Panc1 (cell line): ENCODE data around the gene EXOC7. TPM values are rescaled to one million over a fixed set of nuclear protein-coding genes. Genes with fewer than 3 reads are reported as not detected.

ENCODE experiments used
- ATAC-seq: fragments of 200-7000 bp; cut with Tn5 transposase; 2 replicates; pipeline ENCODE4 v1.9.1; 2020; ENCODE audit warnings: mild to moderate bottlenecking, moderate library complexity
- BruUV-seq: library from RNA; stranded (reverse); fragments of 400-500 nt; replicated peaks from 2 replicates; lab custom pipeline; 2021; lab: Mats Ljungman, UMichigan
- CTCF ChIA-PET: fragments of 300-600 bp; sonication (Branson Sonifier 250); formaldehyde crosslinking; loops from one replicate; lab custom pipeline; 2022; ENCODE audit warnings: antibody characterized with exemption; lab: Charles Lee
- POLR2A ChIA-PET: fragments of 300-600 bp; sonication (Branson Sonifier 250); formaldehyde crosslinking; loops from one replicate; lab custom pipeline; 2022; ENCODE audit warnings: antibody characterized with exemption; lab: Charles Lee
- DNase-seq: peaks from one replicate; pipeline ENCODE4 v3.0.0-alpha.2; 2010; ENCODE audit warnings: low read depth, low spot score
- H3K27ac ChIP-seq: 2 replicates; pipeline ENCODE4 v1.5.1; 2011; ENCODE audit warnings: mild to moderate bottlenecking, low read length, inconsistent platforms
- H3K27me3 ChIP-seq: fragments of 200-500 bp; sonication (Bioruptor generic); 2 replicates; pipeline ENCODE4 v1.6.0; 2014; ENCODE audit warnings: low read length, inconsistent platforms; ENCODE audit not compliant: control insufficient read depth, insufficient read depth
- H3K36me3 ChIP-seq: fragments of 200-500 bp; sonication (Bioruptor generic); 2 replicates; pipeline ENCODE4 v1.5.1; 2014; ENCODE audit warnings: inconsistent platforms, mild to moderate bottlenecking, low read length, moderate library complexity; ENCODE audit not compliant: control insufficient read depth, insufficient read depth
- H3K4me1 ChIP-seq: 2 replicates; pipeline ENCODE4 v1.5.1; 2011; ENCODE audit warnings: inconsistent platforms, mild to moderate bottlenecking, low read length, moderate library complexity; ENCODE audit not compliant: control insufficient read depth, insufficient read depth
- H3K4me3 ChIP-seq, 2 experiments: 2 replicates each; pipeline ENCODE4 v1.5.1; 2011 to 2012; ENCODE audit warnings: low read depth in 2 of 2, low read length in 2 of 2, mild to moderate bottlenecking in 2 of 2, inconsistent platforms in 1 of 2, moderate library complexity in 1 of 2
- H3K9me3 ChIP-seq: fragments of 200-500 bp; sonication (Bioruptor generic); 2 replicates; pipeline ENCODE4 v1.5.1; 2014; ENCODE audit warnings: low read depth, mild to moderate bottlenecking, inconsistent platforms, low read length, moderate library complexity; ENCODE audit not compliant: control insufficient read depth, insufficient read depth
- POLR2AphosphoS5 ChIP-seq: IDR thresholded peaks from 2 replicates; pipeline ENCODE4 v1.6.1; 2012; ENCODE audit warnings: mild to moderate bottlenecking, low read depth, low read length, moderate library complexity
- REST ChIP-seq, 2 experiments: IDR thresholded peaks; 2 replicates each; pipeline ENCODE4 v1.6.1; 2011 to 2012; ENCODE audit warnings: low read depth in 2 of 2, control low read depth in 1 of 2, low read length in 1 of 2, mild to moderate bottlenecking in 1 of 2, moderate library complexity in 1 of 2; ENCODE audit not compliant: insufficient read depth in 1 of 2
- SIN3A ChIP-seq: IDR thresholded peaks from 2 replicates; pipeline ENCODE4 v1.6.1; 2012; ENCODE audit warnings: low read depth, mild to moderate bottlenecking, low read length, moderate library complexity, borderline replicate concordance; ENCODE audit not compliant: insufficient read depth
- TCF7L2 ChIP-seq: IDR thresholded peaks from 2 replicates; pipeline ENCODE4 v1.6.1; 2011; ENCODE audit warnings: mild to moderate bottlenecking, low read depth, low read length, inconsistent platforms
- in situ Hi-C: cut with HindIII; loops from 2 replicates; pipeline ENCODE4 v1.10.0; 2016; ENCODE audit warnings: low sequenced_read_pairs, low pct_unique_long_range_greater_than_20kb
- intact Hi-C: fragments of 100-400 bp; cut with micrococcal nuclease; formaldehyde crosslinking; loops from one replicate; pipeline ENCODE4 v1.10.0; 2022; ENCODE audit not compliant: unreplicated experiment
- total RNA-seq: library from RNA; stranded (reverse); gene quantifications from one replicate; pipeline ENCODE4 v1.2.1, GENCODE V29; 2021; ENCODE audit not compliant: unreplicated experiment
- TF ChIP-seq, protein P1 (sequence below): fragments of 450-650 bp; IDR thresholded peaks from 2 replicates; pipeline ENCODE4 v1.5.1; 2017; ENCODE audit warnings: mild to moderate bottlenecking

The EXOC7 gene
- total RNA-seq, 1 experiment from 2014 or later: 190 TPM

DNA sequence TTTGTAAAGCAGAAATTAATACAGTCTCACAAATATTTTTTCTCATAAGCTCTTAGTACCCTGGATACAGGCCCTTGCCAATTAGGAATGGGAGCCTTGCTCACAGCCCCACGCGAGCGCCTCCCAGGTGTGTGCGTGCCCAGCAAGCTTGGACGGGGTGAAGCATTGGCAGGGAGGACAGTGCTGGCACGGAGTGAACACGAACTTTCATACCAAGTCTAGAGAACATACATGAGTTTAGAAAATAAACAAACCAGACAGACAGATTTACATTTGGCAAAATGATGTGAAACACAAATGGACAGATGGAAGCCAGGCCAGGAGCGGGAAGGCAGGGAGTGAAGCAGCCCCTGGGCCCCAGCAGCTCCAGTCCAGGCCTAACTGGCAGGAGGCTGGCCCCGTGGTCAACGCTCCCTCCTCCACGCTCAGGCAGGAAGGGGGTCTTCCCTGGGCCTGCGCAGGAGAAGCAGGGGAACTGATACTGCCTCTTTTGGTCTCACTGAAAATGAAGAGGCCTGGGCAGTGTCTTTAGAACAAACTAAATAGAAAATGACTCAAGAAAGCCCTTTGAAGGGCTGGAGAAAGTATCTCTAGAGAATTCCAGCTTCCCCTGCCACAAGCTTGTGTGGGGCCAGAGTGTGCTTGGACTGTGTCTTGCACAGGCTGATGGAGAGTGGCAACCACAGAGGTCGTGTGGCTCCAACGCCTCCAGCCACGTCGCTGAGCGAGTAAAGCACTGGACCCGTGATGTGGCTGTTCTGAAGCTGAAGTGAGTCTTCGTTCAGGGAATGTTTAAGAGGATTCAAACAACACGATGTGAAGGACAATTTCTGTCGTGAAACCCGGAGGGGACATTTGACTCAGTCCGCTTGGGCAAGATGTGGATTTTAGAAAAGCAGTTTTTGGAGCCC lies 47.4 kb upstream of the EXOC7 start:
- Histone ChIP-seq H3K27ac (no peak overlapping the region), H3K27me3 (no peaks in the 10 kb centered on the region), H3K36me3 (no peaks in the 10 kb centered on the region), H3K4me3 (no peak overlapping the region), H3K4me1 (no peaks in the 10 kb centered on the region), H3K9me3 (no peaks in the 10 kb centered on the region)
- intact Hi-C loops: no loop called here
- ChIA-PET CTCF (interaction anchor here (0.6 to 1.2 kb wide), 3 partner anchors 26 to 214 kb away, joined by 3 to 8 read pairs (median 4); no protein-coding TSS in a partner anchor), POLR2A (interaction anchor here (0.6 kb wide), 1 partner anchor 47 kb away, joined by 3 read pairs; the partner anchor contains the start of gene EXOC7)
- BruUV-seq: no TSS peak
- ATAC-seq (no peak), DNase-seq (no peak)
- in situ Hi-C loops: no loop called here
- TF ChIP-seq REST (IDR thresholded peaks at IDR 0.05; ENCODE audit: insufficient read depth in 1 of 2, low read depth in 2 of 2, low read length in 1 of 2) (no peak), POLR2AphosphoS5 (no peak), SIN3A (no peak), TCF7L2 (no peak)
- TF ChIP-seq, protein P1, sequence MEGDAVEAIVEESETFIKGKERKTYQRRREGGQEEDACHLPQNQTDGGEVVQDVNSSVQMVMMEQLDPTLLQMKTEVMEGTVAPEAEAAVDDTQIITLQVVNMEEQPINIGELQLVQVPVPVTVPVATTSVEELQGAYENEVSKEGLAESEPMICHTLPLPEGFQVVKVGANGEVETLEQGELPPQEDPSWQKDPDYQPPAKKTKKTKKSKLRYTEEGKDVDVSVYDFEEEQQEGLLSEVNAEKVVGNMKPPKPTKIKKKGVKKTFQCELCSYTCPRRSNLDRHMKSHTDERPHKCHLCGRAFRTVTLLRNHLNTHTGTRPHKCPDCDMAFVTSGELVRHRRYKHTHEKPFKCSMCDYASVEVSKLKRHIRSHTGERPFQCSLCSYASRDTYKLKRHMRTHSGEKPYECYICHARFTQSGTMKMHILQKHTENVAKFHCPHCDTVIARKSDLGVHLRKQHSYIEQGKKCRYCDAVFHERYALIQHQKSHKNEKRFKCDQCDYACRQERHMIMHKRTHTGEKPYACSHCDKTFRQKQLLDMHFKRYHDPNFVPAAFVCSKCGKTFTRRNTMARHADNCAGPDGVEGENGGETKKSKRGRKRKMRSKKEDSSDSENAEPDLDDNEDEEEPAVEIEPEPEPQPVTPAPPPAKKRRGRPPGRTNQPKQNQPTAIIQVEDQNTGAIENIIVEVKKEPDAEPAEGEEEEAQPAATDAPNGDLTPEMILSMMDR: no peak

DNA sequence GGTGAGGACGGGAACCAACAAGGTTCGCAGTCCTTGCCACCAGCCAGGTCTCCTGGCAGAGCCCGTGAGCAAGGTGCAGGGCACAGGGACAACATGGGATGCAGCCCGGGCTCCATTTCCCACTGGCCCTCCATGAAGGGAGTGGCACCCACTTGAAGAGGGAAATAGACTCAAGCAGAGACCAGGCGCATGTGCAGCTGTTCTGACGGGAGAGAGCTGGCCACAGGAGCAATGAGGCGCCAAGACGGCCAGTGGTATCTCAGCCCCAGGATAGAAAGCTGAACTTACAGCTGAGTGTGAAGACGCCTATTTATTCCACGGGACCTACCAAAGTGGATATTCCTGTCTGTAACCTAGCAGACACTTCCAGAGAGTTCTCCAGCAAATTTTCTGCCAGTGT lies 45.6 kb upstream of the EXOC7 start:
- no peaks in the 10 kb centered on the region for H3K36me3 ChIP-seq
- intact Hi-C loops (no loop called here), in situ Hi-C loops (no loop called here)
- H3K4me3 ChIP-seq: no peak overlapping the region
- TF ChIP-seq REST (IDR thresholded peaks at IDR 0.05; ENCODE audit: insufficient read depth in 1 of 2, low read depth in 2 of 2, low read length in 1 of 2) (no peak), TCF7L2 (no peak), SIN3A (no peak), POLR2AphosphoS5 (no peak)
- TF ChIP-seq, protein P1: no peak
- ATAC-seq (no peak), DNase-seq (no peak)
- no peak overlapping the region for H3K27ac ChIP-seq
- no peaks in the 10 kb centered on the region for H3K27me3 ChIP-seq
- no TSS peak for BruUV-seq
- H3K4me1 ChIP-seq: no peaks in the 10 kb centered on the region
- ChIA-PET CTCF (no interaction called here), POLR2A (no interaction called here)
- H3K9me3 ChIP-seq: no peaks in the 10 kb centered on the region
